Erythroblast (primary cell): ENCODE results near the gene TNPO2.
"Not testable (repeated sequence)": the region's sequence is repeated elsewhere in the genome, so short reads cannot be mapped to it uniquely, and the experiment has no call there.

Experiments used
- DNase-seq, 2 experiments: peaks; one replicate each; lab custom pipeline; 2025; lab: John Stamatoyannopoulos, UW
- GATA1 ChIP-seq: IDR thresholded peaks from 2 replicates; pipeline ENCODE4 v1.6.1; 2011; ENCODE audit warnings: low read depth, mild to moderate bottlenecking, control low read depth, low read length, moderate library complexity
- POLR2A ChIP-seq: IDR thresholded peaks from 2 replicates; pipeline ENCODE4 v1.6.1; 2011; ENCODE audit warnings: mild to moderate bottlenecking, low read length

Gene TNPO2

DNA sequence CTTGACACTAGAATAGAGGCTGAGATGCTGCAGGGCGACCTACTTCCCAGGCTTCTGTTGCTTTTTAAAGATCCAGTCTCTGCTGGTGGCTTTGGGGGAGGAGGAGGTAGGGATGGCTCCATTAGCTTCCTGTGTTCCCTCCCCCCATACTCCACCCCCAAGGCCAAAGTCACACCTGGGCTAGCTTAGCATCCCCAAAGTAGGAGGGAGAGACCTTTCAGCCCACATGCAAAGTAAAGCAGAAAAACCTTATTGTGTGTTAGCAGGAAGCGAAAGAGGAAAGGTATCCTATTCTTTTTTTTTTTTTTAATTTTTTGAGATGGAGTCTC lies 3.2 kb upstream of the TNPO2 start:
- no peak for DNase-seq
- TF ChIP-seq POLR2A (no peak), GATA1 (no peak)

DNA sequence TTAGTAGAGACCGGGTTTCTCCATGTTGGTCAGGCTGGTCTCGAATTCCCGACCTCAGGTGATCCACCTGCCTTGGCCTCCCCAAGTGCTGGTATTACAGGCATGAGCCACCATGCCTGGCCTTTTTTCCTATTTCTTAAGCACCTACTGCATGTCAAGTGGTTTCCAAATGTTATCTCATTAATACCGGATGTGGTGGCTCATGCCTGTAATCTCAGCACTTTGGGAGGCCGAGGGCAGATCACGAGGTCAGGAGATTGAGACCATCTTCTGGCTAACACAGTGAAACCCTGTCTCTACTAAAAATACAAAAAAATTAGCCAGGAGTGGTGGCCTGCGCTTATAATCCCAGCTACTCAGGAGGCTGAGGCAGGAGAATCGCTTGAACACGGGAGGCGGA lies 1.9 kb upstream of the TNPO2 start:
- DNase-seq: peak in 1 of 2 experiments; percentile 30

DNA sequence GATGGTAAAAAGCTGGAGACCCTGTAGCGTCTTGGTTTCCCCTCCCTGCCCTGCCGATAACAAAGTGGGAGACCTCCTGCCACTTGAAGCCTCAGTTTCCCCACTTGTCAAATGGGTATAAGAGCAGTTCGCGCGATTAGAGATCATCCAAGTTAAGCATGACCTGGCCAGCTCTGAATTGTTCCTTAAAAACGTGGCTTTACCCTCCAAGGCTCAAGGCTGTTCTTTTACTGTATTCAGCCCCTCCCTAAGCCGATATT lies 421 bp downstream of the TNPO2 start:
- DNase-seq: peak; percentile 52 to 54
- TF ChIP-seq POLR2A: no peak
- TF ChIP-seq GATA1: no peak

DNA sequence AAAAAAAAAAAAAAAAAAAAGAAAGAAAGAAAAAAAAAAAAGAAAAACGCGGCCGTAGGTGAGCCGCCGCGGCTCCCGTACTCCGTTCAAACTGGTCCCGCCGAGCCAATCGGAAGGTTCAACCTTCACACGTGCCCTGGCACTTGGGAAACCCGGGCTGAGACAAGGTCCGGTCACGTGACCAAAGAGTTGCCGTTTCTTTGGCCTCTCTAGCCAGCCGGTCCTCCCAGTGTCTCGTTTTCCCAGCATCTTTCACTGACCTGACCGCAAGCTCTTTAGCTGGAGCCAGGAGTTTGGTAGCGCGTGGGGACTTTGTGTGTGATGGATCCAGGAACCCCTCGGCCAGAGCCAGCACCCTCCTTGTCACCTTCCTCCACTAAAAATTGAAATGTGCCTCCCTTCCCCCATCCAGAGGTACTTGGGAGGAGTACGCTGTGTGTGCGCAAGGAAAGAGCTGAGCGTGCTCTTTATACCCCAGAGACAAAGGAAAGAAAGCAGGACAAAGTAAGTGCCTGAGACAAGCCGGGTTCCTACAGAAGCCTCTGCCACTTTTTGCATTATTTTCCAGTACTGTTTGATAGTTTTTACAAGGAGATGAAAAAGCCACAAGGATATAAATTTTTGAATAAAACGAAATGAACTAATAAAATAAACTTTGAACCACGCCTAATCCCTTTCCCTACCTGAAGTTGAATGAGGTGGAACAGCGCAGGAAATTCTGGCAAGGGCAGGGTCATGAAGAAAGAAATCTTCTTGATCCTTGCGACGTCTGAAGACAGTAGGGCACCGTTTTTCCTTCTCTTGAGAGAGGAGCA lies 959 bp downstream of the TNPO2 start:
- TF ChIP-seq POLR2A: peak; percentile 76
- TF ChIP-seq GATA1: no peak
- peak; percentile 99 for DNase-seq

DNA sequence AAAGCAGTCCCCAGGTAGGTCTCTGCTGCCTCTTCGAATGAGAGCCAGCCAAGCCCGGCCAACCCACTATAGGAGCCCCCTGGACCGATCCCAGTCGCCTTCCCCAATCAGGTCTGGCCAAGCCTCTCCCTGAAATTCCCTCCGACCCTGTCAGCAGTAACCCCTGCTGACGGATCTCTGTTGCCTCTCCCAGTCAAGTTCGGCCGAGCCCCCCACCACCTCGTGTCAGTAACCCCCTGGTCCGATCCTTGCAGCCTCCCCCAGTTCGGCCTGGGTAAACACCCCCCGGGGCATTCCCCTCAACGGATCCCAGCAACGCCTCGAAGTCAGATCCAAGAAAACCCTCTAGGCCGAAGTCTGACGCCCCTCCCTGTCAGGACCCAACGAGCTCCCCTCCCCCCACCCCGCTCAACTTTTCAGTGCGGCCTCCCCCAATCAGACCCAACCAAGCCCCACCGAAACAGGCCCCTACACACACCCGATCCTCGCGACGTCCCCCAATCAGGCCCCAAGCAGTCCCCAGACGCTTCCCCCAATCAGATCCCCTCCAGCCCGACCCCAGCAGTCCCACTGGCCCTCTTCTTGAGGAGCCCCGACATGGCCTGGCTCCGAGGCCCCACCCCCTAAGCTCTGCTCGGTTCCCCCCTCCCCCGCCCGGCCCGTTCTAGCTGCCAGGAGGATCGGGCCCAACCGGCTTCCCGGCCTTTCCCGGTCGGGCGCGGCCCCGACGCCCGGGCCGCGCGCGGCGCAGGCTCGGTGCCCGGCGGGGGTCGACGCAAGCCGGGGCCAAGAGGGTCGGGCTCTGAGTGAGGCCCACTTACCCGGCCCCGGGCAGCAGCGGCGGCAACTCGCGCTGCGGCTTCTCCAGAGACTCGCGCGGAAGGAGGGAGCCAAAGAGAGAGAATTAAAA lies 1.8 kb downstream of the TNPO2 start:
- DNase-seq: peak; percentile 87 to 90
- TF ChIP-seq GATA1 (no peak), POLR2A (no peak)

DNA sequence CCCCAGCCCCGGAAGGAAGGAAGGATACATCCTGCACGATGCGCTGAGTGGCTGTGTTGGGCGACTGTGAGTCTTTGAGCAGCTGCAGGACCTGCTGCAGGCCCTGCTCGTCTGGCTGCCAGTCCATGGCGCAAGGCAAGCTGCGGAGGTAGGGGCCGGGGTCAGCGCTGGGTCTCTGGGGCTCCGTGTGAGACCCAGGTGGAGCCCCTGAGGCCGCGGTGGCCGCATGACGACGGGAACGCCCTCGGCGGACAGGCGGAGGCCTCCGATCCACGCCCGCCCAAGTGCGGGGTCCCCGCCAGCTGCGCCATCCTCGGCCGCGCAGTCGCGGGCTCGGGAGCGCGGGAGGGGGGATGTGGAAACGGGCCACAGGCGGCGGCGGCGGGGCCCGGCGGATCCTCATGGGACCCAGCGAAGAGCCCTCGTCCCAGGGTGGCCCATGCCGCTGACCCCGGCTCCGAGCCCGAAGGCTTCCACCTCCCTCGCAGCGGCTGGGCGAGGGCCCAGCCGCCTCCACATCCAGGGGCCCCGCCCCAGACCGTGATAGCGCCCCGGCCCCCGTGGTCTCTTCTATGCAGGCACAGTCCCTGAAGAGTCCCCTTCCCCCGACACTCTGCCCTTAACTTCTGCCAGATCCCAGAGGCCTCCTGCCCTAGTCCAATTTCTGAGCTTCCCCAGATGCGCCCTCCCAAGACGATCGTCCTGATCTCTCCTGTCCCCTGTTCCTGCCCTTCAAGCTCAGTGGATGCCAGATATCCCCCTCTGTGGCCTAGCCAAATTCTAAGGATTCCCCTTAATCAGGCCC lies 2.7 kb downstream of the TNPO2 start:
- peak; percentile 52 to 60 for DNase-seq

DNA sequence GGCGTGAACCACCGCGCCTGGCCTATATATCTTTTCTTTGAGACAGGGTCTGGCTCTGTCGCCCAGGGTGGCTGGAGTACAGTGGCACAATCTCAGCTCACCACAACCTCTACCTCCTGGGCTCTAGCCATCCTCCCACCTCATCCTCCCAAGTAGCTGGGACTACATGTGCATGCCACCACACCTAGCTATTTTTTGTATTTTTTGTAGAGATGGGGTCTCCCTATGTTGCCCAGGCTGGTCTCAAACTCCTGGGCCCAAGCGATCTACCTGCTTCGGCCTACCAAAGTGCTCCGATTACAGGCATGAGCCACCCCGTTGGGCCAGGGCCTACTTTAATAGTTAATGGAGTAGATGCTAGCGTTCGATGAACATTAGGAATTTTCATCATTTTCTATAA lies 3.4 kb downstream of the TNPO2 start:
- no peak for DNase-seq

More for the DNA sequence above, 2.7 kb downstream of the TNPO2 start:
- TF ChIP-seq POLR2A (no peak), GATA1 (no peak)

DNA sequence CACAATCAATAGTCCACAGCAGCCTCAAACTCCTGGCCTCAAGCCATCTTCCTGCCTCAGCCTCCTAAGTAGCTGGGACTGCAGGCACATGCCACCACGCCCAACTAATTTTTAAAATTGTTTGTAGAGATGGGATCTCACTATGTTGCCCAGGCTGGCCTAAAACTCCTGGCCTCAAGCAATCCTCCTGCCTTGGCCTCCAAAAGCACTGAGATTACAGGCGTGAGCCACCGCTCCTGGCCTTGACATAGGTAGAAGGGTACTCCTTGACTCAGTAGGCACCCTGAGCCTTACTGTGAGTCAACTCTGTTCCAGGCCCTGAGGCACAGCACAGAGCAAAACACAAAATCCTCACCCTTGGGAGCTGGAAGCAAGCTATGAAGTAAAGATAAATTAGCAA lies 7.8 kb downstream of the TNPO2 start:
- peak in 1 of 2 experiments; percentile 28 for DNase-seq
- no peak for TF ChIP-seq POLR2A

More for the DNA sequence above, 3.4 kb downstream of the TNPO2 start:
- TF ChIP-seq GATA1 (no peak), POLR2A (no peak)

DNA sequence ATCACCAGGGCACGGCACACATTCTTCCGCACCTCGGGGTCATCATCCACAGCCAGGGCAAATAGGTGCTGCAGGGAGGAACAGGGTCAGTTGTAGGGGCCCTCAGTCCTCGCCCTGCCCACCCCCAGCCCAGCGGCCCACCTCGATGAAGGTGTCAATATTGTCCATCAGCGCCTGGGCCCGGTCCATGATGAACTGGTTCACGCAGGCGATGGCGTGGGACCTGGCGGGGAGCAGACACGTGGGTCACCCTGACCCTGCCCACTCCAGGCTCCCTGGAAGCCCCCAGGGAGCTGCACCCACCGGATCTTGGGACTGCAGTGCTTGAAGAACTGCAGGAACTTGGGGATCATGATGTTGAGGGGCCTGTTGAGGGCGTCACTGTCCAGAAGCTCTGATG lies 8.6 kb downstream of the TNPO2 start:
- no peak for TF ChIP-seq GATA1
- no peak for TF ChIP-seq POLR2A

DNA sequence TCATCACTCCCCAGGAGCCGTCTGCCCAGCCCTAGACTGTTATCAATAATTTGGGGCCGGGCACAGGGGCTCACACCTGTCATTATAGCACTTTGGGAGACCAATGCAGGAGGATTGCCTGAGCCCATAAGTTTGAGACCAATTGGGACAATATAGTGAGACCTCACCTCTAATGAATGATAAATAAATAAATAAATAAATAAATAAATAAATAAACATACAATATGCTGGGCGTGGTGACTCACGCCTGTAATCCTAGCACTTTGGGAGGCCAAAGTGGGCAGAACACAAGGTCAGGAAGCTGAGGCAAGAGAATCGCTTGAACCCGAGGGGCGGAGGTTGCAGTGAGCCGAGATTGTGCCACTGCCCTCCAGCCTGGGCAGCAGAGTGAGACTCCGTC lies 10.4 kb downstream of the TNPO2 start:
- DNase-seq: not testable (repeated sequence)

More for the DNA sequence above, 8.6 kb downstream of the TNPO2 start:
- DNase-seq: no peak

DNA sequence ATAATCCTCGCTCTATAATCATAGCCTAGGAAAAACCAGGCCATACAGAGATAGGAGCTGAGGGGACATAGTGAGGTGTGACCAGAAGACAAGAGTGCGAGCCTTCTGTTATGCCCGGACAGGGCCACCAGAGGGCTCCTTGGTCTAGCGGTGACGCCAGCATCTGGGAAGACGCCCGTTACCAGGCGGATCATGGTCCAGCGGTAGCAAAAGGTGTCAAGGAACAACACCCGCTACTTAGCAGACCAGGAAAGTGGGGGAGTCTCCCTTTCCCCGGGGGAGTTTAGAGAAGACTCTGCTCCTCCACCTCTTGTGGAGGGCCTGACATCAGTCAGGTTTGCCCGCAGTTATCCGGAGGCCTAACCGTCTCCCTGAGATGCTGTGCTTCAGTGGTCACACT lies 11.7 kb downstream of the TNPO2 start:
- DNase-seq: not testable (repeated sequence)

DNA sequence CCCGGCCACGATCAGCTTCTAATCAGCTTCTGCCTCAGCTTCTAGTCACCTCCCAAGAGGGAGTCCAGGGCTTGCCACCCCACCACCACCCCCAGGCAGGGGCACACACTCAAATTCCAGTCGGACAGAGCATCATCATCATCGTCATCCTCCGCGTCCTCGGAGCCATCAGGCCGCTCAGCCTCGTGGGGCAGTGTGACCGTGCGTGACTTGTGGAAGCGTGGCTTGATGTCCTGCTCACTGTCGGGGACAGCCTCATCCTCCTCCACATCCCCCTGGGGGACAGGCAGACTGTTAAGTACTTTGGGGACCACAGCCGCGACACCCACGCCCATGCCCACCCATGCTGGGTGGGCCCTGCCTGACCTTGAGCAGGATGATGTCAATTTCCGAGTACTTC lies 12.5 kb downstream of the TNPO2 start:
- no peak for TF ChIP-seq POLR2A
- TF ChIP-seq GATA1: no peak
- DNase-seq: no peak

DNA sequence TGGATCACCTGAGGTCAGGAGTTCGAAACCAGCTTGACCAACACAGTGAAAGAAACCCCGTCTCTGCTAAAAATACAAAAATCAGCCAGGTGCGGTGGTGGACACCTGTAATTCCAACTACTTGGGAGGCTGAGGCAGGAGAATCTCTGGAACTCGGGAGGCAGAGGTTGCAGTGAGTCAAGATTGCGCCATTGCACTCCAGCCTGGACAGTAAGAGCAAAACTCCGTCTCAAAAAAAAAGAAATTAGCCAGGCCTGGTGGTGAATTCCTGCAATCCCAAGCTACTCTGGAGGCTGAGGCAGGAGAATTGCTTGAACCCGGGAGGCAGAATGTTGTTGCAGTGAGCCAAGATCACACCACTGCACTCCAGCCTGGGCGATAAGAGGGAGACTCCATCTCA lies 15.1 kb downstream of the TNPO2 start:
- no peak for TF ChIP-seq GATA1
- TF ChIP-seq POLR2A: no peak
- no peak for DNase-seq

DNA sequence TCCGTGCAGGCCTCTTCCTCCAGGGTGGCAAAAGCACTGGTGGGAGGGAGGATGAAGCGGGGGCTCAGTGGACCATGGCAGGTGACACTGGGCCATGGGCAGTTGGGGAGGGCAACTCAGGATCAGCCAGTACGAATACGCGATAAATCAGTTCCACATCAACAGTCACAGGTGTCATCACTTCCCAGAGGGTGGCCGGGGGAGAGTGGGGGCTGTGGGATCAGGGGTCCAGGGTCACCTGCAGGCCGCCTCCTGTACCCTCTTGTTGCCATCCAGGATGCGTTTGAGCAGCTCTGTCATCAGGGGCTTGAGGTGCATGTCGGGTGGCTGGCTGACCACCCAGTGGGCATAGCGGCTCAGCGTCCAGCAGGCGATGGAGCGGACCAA lies 17.4 kb downstream of the TNPO2 start:
- DNase-seq: no peak
- TF ChIP-seq GATA1 (no peak), POLR2A (no peak)
